ENCODE results near the gene PDE4D.

The PDE4D gene

DNA sequence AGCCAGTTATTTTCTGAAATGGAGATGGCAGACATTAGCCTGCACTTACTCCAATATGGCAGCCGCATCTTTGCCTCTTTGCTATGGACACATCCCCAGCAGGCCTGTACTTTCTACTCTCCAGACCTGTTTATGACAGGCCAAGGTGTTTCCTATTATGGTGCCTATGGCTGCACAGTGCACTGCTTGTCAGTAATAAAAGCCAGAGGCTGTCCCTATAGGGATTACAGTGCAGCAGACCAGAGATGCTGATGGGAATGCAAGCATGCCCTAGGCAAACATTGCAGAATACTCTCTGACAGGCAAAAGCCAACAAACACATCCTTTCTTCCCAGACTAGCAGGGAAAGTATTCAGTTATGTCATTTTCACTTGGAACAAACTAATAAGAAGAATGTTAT is 867.8 kb downstream of the PDE4D start:
- no peak for DNase-seq (ENCODE audit: low spot score)
- TF ChIP-seq CTCF (IDR thresholded peaks at IDR 0.05): no peak
- no peak overlapping the region for H3K4me3 ChIP-seq
- no peak overlapping the region for H3K27ac ChIP-seq

- H3K27ac ChIP-seq: no peak overlapping the region
- H3K4me3 ChIP-seq: no peak overlapping the region
- DNase-seq (ENCODE audit: low spot score): no peak
- no peak for TF ChIP-seq CTCF (IDR thresholded peaks at IDR 0.05)
Observed at GRCh38 chr5:59021837-59022514, 871.5 kb downstream of the PDE4D start.

DNA sequence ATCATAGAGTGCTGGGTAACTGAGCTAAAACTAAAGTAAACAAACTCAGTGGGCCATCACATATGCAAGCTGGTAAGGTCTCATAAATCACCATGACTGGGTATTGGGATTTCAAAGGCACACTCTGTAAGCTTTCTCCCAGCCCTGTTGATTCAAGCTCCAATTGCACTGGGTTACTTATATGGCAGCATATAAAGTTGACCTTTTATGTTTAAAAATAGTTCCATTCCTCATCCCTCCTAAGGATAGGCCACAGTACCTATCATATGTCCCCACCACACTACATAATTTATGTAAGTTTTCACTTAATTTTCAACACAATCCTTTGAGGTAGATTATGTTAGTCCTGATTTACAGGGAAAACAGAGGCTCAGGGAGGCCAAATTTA is 872.2 kb downstream of the PDE4D start:
- no peak for DNase-seq (ENCODE audit: low spot score)
- H3K27ac ChIP-seq: no peak overlapping the region

GRCh38 chr5:59020611-59021285 is 872.8 kb downstream of the PDE4D start:
- H3K27ac ChIP-seq: no peak overlapping the region
- TF ChIP-seq CTCF (IDR thresholded peaks at IDR 0.05): no peak
- no peak for DNase-seq (ENCODE audit: low spot score)

More for the DNA sequence above, 872.2 kb downstream of the PDE4D start:
- H3K4me3 ChIP-seq: no peak overlapping the region
- no peak for TF ChIP-seq CTCF (IDR thresholded peaks at IDR 0.05)

GRCh38 chr5:59019078-59019477 is 874.4 kb downstream of the PDE4D start:
- no peak for DNase-seq (ENCODE audit: low spot score)
- Histone ChIP-seq H3K4me3 (no peak overlapping the region), H3K27ac (no peak overlapping the region)
- no peak for TF ChIP-seq CTCF (IDR thresholded peaks at IDR 0.05)

More at GRCh38 chr5:59020611-59021285, 872.8 kb downstream of the PDE4D start:
- no peak overlapping the region for H3K4me3 ChIP-seq

- Histone ChIP-seq H3K4me3 (no peak overlapping the region), H3K27ac (no peak overlapping the region)
- TF ChIP-seq CTCF (IDR thresholded peaks at IDR 0.05): no peak
- DNase-seq (ENCODE audit: low spot score): no peak
Observed at GRCh38 chr5:59016925-59017324, 876.6 kb downstream of the PDE4D start.
